SU-DHL-6 (cell line): Measurements from ENCODE around the gene LDHAL6A.

Experiments used
- H2AFZ ChIP-seq: fragments of 200-600 bp; sonication (generic); 2 replicates; pipeline ENCODE4 v1.6.1; 2014; ENCODE audit warnings: low read depth, mild to moderate bottlenecking, moderate library complexity, mixed read lengths, antibody characterized with exemption, low read length; ENCODE audit not compliant: severe bottlenecking
- H3F3A ChIP-seq: fragments of 200-600 bp; shearing (Covaris generic); 2 replicates; pipeline ENCODE4 v1.6.0; 2016; ENCODE audit warnings: antibody characterized with exemption, mild to moderate bottlenecking; ENCODE audit not compliant: insufficient read depth
- H3K27ac ChIP-seq: fragments of 200-600 bp; sonication (generic); 2 replicates; pipeline ENCODE4 v1.5.1; 2016; ENCODE audit warnings: low read depth, mild to moderate bottlenecking, low read length, moderate library complexity, mixed read lengths
- H3K27me3 ChIP-seq: fragments of 200-600 bp; sonication (generic), shearing (Covaris generic); 2 replicates; pipeline ENCODE4 v1.6.0; 2014; ENCODE audit warnings: mild to moderate bottlenecking, low read length
- H3K36me3 ChIP-seq: fragments of 200-600 bp; sonication (generic); 2 replicates; pipeline ENCODE4 v1.6.1; 2014; ENCODE audit warnings: mild to moderate bottlenecking, low read length, mixed read lengths
- H3K4me2 ChIP-seq: fragments of 300-600, 200-600 bp; shearing (Covaris generic), sonication (generic); 2 replicates; pipeline ENCODE4 v1.6.0; 2014; ENCODE audit warnings: low read length, low read depth, mild to moderate bottlenecking; ENCODE audit not compliant: poor library complexity, severe bottlenecking
- H3K4me3 ChIP-seq: fragments of 200-600 bp; sonication (generic); 2 replicates; pipeline ENCODE4 v1.5.1; 2014; ENCODE audit warnings: antibody characterized with exemption, low read length, mild to moderate bottlenecking, mixed read lengths; ENCODE audit not compliant: insufficient read depth, poor library complexity, severe bottlenecking
- H3K79me2 ChIP-seq: fragments of 200-600 bp; sonication (generic); 2 replicates; pipeline ENCODE4 v1.6.1; 2014; ENCODE audit warnings: mild to moderate bottlenecking, low read length, moderate library complexity; ENCODE audit not compliant: insufficient read depth
- H3K9ac ChIP-seq: fragments of 200-600 bp; sonication (generic); 2 replicates; pipeline ENCODE4 v1.7.0; 2014; ENCODE audit warnings: mild to moderate bottlenecking, low read length
- H3K9me2 ChIP-seq: fragments of 200-600 bp; sonication (generic); replicated peaks from 2 replicates; pipeline ENCODE4 v1.6.1; 2014; ENCODE audit warnings: low read length; ENCODE audit not compliant: insufficient read depth
- H3K9me3 ChIP-seq: fragments of 200-600 bp; sonication (generic); 2 replicates; pipeline ENCODE4 v1.6.1; 2014; ENCODE audit warnings: low read length, mixed read lengths; ENCODE audit not compliant: insufficient read depth
- H4K20me1 ChIP-seq: fragments of 200-600 bp; sonication (generic); 2 replicates; pipeline ENCODE4 v1.6.1; 2014; ENCODE audit warnings: low read depth, mild to moderate bottlenecking, antibody characterized with exemption, low read length, moderate library complexity, mixed read lengths
- EZH2phosphoT487 ChIP-seq: fragments of 200-600 bp; sonication (generic), shearing (Covaris generic); conservative IDR thresholded peaks from 2 replicates; pipeline ENCODE4 v1.6.1; 2018; ENCODE audit warnings: mild to moderate bottlenecking, antibody characterized with exemption, low read length, moderate library complexity, mixed read lengths
- TF ChIP-seq, protein P1 (sequence below): fragments of 200-600 bp; sonication (generic); IDR thresholded peaks from one replicate; pipeline ENCODE4 v1.5.1; 2017; ENCODE audit warnings: antibody characterized with exemption, mild to moderate bottlenecking, low read length, moderate library complexity; ENCODE audit not compliant: insufficient read depth, poor library complexity, severe bottlenecking

The LDHAL6A gene

DNA sequence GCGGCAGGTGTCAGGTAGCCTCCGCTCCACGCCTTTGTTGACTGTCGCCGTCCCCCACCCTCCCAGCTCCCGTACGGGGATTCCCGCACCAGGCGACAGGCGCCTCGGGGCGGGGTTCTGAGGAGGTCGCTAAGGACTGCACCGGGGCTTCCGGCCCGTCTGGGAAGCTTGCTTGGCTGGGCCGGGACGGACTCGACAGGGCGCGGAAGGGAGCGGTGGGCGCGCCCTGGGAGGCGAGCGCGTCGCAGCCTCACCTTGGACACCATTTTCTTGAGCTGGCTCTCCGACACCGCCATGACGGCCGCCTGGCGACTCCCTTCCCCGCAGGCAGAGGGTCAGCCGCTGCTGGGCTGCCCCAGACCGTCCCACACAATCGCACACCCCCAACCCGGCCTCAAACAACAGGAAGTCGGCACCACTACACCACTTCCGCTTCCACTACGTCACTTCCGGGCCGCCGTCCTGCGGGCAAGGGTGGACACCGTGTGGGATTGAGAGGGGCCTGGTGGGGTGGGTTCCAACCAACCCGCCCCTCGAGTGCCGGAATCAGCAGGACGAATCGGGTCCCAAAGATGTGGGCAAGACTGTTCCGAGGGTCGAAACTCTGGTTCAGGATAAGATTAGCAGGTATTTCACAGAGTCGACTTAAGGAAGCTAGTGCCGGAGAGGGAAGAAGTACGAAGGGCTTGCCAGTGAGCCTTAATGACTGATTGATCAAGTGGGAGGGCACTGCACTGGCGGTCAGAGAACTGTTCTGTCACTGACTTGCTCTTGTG is 71.1 kb downstream of the LDHAL6A start, which contains the start of gene TSG101:
TSS of gene TSG101 (minus strand) at position 422 of the 776 bp plus-strand sequence. CDS start at position 296, 126 bp downstream.
- Histone ChIP-seq H3K27me3 (no peaks in the 10 kb centered on the region), H3K4me3 (peak within 1 kb of the TSS; percentile 85), H3K9me2 (no peaks in the 10 kb centered on the region), H3K27ac (peak within 1 kb of the TSS; percentile 55), H3K9ac (peak within 1 kb of the TSS; percentile 73), H3F3A (peaks cover 20% of the 10 kb centered on the region; the same call in 1 of the 2 replicates), H3K4me2 (peak within 1 kb of the TSS; percentile 97), H3K9me3 (no peaks in the 10 kb centered on the region), H3K79me2 (peaks cover 59% of the 10 kb centered on the region), H3K36me3 (no peaks in the 10 kb centered on the region), H4K20me1 (no peaks in the 10 kb centered on the region), H2AFZ (peak within 1 kb of the TSS; percentile 42)
- TF ChIP-seq, protein P1, sequence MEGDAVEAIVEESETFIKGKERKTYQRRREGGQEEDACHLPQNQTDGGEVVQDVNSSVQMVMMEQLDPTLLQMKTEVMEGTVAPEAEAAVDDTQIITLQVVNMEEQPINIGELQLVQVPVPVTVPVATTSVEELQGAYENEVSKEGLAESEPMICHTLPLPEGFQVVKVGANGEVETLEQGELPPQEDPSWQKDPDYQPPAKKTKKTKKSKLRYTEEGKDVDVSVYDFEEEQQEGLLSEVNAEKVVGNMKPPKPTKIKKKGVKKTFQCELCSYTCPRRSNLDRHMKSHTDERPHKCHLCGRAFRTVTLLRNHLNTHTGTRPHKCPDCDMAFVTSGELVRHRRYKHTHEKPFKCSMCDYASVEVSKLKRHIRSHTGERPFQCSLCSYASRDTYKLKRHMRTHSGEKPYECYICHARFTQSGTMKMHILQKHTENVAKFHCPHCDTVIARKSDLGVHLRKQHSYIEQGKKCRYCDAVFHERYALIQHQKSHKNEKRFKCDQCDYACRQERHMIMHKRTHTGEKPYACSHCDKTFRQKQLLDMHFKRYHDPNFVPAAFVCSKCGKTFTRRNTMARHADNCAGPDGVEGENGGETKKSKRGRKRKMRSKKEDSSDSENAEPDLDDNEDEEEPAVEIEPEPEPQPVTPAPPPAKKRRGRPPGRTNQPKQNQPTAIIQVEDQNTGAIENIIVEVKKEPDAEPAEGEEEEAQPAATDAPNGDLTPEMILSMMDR = no peak
- no peak for TF ChIP-seq EZH2phosphoT487

DNA sequence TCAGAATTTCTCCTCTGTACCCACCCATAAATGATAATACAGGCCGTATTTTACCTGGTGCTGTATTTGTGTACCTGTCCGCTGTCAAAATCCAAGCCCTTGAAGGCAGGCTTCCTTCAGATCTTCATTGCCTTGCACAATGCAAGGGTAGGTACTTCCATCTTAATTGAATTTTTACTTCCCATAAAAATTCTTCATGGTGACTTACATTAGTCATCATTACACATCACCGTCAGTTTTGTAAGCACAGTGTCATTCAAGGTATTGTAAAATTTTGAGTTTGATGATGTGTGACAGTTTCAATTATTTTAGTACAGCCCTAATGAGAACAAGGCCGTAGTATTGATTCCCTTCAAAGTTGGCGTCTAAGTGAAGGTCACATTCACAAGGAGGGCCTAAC is 71.9 kb downstream of the LDHAL6A start:
- Histone ChIP-seq H3K79me2 (peaks cover 51% of the 10 kb centered on the region), H3K4me3 (peak overlapping the region; percentile 85), H3K36me3 (no peaks in the 10 kb centered on the region), H3K9me2 (no peaks in the 10 kb centered on the region), H3K27ac (peak overlapping the region; percentile 55), H3K9ac (peak overlapping the region; percentile 73), H3K9me3 (no peaks in the 10 kb centered on the region), H3F3A (peaks cover 20% of the 10 kb centered on the region; the same call in 1 of the 2 replicates), H3K27me3 (no peaks in the 10 kb centered on the region), H4K20me1 (no peaks in the 10 kb centered on the region), H2AFZ (peak overlapping the region; percentile 42), H3K4me2 (peak overlapping the region; percentile 97)
- TF ChIP-seq, protein P1 = no peak
- TF ChIP-seq EZH2phosphoT487 = no peak
